GM12872 (cell line): ENCODE measurements around the gene MAD1L1.

Experiments used
- CTCF ChIP-seq: IDR thresholded peaks from 3 replicates; pipeline ENCODE4 v1.5.1; 2011; ENCODE audit warnings: low read depth, mild to moderate bottlenecking, low read length, moderate library complexity; ENCODE audit not compliant: insufficient read depth

MAD1L1 gene

DNA sequence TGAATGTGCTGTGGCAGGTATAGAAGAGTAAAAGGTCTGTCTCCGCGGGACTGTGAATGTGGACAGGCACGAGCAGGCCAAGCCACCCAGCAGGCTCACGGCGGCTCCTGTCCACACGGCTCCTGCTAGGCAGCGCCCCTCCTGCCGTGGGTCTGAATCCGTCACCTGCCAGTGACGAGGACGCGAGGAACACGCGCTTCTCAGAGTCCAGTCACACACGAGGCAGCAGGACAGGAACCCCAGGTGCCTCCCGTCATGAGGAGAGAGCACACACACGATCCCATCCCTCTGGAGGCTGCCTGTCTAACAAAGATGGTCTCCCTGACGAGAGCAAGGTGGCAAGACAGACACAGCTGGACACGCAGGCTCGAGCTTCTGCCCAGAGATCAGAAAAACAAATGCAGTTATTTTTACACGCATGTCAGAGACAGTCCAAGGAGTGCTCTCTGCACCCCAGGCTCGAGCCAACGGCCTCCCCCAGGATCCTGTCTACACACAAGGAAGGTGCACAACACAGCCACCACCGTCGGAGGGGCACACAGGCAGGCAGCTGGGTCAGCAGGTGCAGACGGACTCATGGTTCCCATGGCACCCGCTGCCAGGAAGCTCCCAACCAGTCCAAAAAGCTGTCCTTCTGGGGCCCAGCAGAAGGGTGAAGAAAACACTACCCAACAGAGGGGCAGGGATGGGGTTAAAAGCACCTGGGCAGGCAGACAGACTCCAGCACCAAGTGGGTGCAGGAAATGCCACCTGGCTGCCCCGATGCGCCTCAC, 103.2 kb downstream of the MAD1L1 start:
- TF ChIP-seq CTCF, result no peak

DNA sequence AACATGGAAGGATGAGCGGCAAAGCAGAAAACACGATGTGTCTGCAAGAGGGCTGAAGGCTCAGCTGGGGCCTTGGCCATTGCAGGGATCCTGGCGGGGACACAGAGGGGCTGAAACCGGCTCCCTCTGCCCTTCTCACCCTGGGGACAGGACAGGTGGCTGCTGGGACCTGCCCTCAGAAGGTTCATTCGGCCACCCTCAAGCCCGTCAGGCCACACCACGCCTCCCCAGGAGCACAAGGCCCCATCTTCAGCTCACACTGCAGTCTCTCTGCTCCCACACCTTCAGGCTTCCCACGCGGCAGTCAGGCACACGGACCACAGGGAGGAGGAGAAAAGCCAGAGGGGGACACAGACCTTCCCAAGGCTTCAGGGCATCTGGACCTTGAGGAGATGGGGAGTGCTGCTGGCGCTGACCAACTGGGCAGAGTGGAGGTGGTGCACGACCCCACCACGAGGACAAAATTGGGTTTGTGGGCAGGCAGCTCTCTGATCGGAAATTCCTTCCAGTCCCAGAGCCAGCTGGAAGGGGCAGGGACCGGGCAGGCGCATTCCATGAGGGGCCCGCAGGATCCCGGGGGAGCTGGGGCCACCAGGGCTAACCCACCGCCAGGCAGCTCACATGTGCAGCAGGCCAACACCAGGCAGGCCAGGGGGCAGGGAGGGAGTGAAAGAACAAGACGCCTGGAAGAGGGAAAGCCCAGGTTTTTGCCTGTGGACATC, 104.0 kb downstream of the MAD1L1 start:
- no peak for TF ChIP-seq CTCF

DNA sequence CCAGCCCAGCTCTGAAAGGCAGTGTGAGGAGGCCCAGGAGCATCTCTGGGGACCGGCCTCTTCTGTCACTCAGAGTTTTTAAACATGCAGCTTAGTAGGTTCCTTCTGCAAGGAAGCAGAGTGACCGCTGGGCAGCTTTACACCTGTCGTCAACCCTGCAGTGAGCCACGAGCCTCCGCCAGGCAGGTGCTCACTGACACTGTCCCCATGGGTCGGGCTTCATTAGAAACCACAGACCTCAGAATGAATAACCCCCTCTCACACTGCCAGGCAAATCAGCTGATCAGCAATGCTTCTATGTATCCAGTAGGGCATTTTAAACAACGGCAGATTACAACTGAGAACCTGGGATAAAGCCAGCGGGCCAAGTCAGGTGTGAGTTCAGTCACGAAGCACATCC, 106.1 kb downstream of the MAD1L1 start:
- TF ChIP-seq CTCF, result no peak

GRCh38 chr7:2125931-2126330, 106.8 kb downstream of the MAD1L1 start:
- TF ChIP-seq CTCF, result no peak

DNA sequence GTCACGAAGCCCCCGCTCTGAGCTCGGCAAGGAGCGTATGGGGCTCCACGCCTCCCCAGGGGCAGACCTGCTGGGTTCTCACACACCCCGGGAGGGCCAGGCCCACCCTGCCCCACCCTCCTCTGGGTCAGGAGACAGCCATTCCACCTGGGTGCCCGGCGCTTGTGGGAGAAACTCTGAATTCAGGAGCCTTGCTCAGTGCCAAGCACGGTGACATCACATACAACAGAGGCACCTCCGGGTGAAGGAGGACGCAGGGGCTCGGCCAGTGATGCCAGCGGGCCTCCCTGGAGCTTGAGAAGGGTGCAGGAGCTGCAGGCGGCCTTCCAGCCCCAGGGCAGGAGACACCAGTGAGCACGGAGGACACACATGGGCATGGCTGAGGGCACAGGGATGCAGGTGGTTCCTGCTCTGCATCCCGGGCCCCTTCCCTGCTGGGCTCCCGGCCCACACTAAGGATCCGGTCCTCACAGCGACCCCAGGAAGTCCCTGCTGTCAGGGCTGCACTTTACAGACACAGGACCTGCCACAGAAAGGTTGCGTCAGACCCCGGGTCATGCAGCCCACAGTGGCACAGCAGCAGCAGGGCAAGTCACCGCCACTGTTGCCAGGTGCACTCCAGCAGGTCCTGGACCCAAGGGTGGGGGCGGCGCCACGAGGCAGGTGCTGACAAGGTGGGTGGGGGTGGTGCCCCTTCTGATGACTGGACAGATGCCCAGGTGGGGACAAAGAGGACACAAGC, 108.0 kb downstream of the MAD1L1 start:
- no peak for TF ChIP-seq CTCF

DNA sequence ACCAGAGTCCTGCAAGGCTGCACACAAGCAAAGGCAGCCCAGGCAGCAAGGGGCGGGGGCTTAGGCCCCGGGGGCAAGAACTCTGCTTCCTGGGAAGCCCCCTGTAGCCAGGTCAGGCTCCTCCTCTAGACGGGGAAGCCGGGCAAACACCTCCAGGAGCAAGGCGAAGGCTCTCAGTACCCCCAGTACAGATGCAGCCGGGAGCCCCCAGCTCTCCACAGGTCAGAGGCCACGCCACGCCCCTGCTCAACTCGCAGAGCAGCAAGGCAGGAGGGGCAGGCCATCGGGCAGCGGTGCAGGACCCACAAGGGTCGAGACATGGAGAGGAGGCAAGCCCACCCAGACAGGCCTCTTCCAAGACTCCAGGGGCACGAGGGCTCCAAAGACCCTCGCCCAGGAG, 108.8 kb downstream of the MAD1L1 start:
- no peak for TF ChIP-seq CTCF

- no peak for TF ChIP-seq CTCF
These were observed 109.4 kb downstream of the MAD1L1 start for GRCh38 chr7:2123360-2123759.
